Measurements from ENCODE around the gene AASS. TPM values are rescaled to one million over a fixed set of nuclear protein-coding genes. Genes with fewer than 3 reads are reported as not detected.
"Not testable (repeated sequence)": the region's sequence is repeated elsewhere in the genome, so short reads cannot be mapped to it uniquely, and the experiment has no call there.

The AASS gene
- polyA plus RNA-seq: 0.68 TPM

- H3K4me3 Mint-ChIP-seq: peak within 1 kb of the TSS; percentile 93 to 99 (median 96)
- peaks cover 0 to 17% (median 16%) of the 10 kb centered on the region in 3 donors for H3K4me1 Mint-ChIP-seq
- H3K27me3 Mint-ChIP-seq: peaks cover 6% of the 10 kb centered on the region
- H3K27ac Mint-ChIP-seq: peak within 1 kb of the TSS; percentile 56 to 82 (median 79)
- no peaks in the 10 kb centered on the region for H3K9me3 Mint-ChIP-seq
- peaks cover 3% of the 10 kb centered on the region for H3K36me3 Mint-ChIP-seq
These were observed at the start of gene AASS for GRCh38 chr7:122143751-122144711. AASS (minus strand) TSS chr7:122144249; CDS start chr7:122133726, 10,523 bp downstream.

- no peak overlapping the region for H3K27ac Mint-ChIP-seq
- H3K27me3 Mint-ChIP-seq: no peaks in the 10 kb centered on the region
- peaks cover 8 to 13% (median 13%) of the 10 kb centered on the region in 3 donors for H3K9me3 Mint-ChIP-seq
- H3K4me3 Mint-ChIP-seq: no peak overlapping the region
- no peaks in the 10 kb centered on the region for H3K36me3 Mint-ChIP-seq
- H3K4me1 Mint-ChIP-seq: no peaks in the 10 kb centered on the region
These were observed 44.7 kb upstream of the AASS start for GRCh38 chr7:122188785-122189184.

GRCh38 chr7:122183106-122183505, 39.1 kb upstream of the AASS start:
- Mint-ChIP-seq H3K9me3 (peaks cover 3 to 4% (median 3%) of the 10 kb centered on the region in 3 donors), H3K27me3 (peaks cover 1% of the 10 kb centered on the region), H3K4me3 (no peak overlapping the region), H3K27ac (no peak overlapping the region), H3K36me3 (no peaks in the 10 kb centered on the region), H3K4me1 (no peaks in the 10 kb centered on the region)

GRCh38 chr7:122182081-122182480, 38.0 kb upstream of the AASS start:
- no peaks in the 10 kb centered on the region for H3K4me1 Mint-ChIP-seq
- H3K9me3 Mint-ChIP-seq: peaks cover 3 to 5% (median 3%) of the 10 kb centered on the region in 3 donors
- H3K4me3 Mint-ChIP-seq: no peak overlapping the region
- H3K27ac Mint-ChIP-seq: no peak overlapping the region
- no peaks in the 10 kb centered on the region for H3K36me3 Mint-ChIP-seq
- peaks cover 1% of the 10 kb centered on the region for H3K27me3 Mint-ChIP-seq

GRCh38 chr7:122172144-122172543, 28.1 kb upstream of the AASS start:
- not testable (repeated sequence) for H3K4me1 Mint-ChIP-seq, H3K27ac Mint-ChIP-seq, H3K4me3 Mint-ChIP-seq, H3K27me3 Mint-ChIP-seq, H3K36me3 Mint-ChIP-seq, H3K9me3 Mint-ChIP-seq

- Mint-ChIP-seq H3K4me3 (no peak overlapping the region), H3K36me3 (no peaks in the 10 kb centered on the region), H3K27ac (no peak overlapping the region), H3K27me3 (no peaks in the 10 kb centered on the region), H3K4me1 (peaks cover 0 to 1% (median 0%) of the 10 kb centered on the region in 3 donors), H3K9me3 (peaks cover 0 to 2% (median 0%) of the 10 kb centered on the region in 3 donors)
These were observed 22.7 kb upstream of the AASS start for GRCh38 chr7:122166740-122167139.

- Mint-ChIP-seq H3K9me3 (peaks cover 0 to 3% (median 0%) of the 10 kb centered on the region in 3 donors), H3K27ac (no peak overlapping the region), H3K4me1 (peaks cover 0 to 2% (median under 1%) of the 10 kb centered on the region in 3 donors), H3K4me3 (no peak overlapping the region), H3K27me3 (no peaks in the 10 kb centered on the region), H3K36me3 (no peaks in the 10 kb centered on the region)
These were observed 22.2 kb upstream of the AASS start for GRCh38 chr7:122166275-122166674.

GRCh38 chr7:122161628-122162027, 17.6 kb upstream of the AASS start:
- H3K9me3 Mint-ChIP-seq: peaks cover 0 to 3% (median 0%) of the 10 kb centered on the region in 3 donors
- no peak overlapping the region for H3K27ac Mint-ChIP-seq

GRCh38 chr7:122155566-122155965, 11.5 kb upstream of the AASS start:
- no peak overlapping the region for H3K4me3 Mint-ChIP-seq
- peaks cover 0 to 1% (median 0%) of the 10 kb centered on the region in 3 donors for H3K4me1 Mint-ChIP-seq
- peaks cover 1% of the 10 kb centered on the region for H3K36me3 Mint-ChIP-seq
- peak overlapping the region in 1 of 3 donors; percentile 25 for H3K27ac Mint-ChIP-seq
- peaks cover 5% of the 10 kb centered on the region for H3K27me3 Mint-ChIP-seq
- no peaks in the 10 kb centered on the region for H3K9me3 Mint-ChIP-seq

More at GRCh38 chr7:122161628-122162027, 17.6 kb upstream of the AASS start:
- Mint-ChIP-seq H3K27me3 (no peaks in the 10 kb centered on the region), H3K4me1 (peaks cover 0 to 3% (median 2%) of the 10 kb centered on the region in 3 donors), H3K4me3 (no peak overlapping the region), H3K36me3 (no peaks in the 10 kb centered on the region)

GRCh38 chr7:122148878-122149277, 4.8 kb upstream of the AASS start:
- Mint-ChIP-seq H3K36me3 (peaks cover 1% of the 10 kb centered on the region), H3K27me3 (peaks cover 4% of the 10 kb centered on the region), H3K4me3 (no peak overlapping the region), H3K27ac (no peak overlapping the region), H3K4me1 (peaks cover 0 to 13% (median 6%) of the 10 kb centered on the region in 3 donors), H3K9me3 (no peaks in the 10 kb centered on the region)

- Mint-ChIP-seq H3K36me3 (peaks cover 4% of the 10 kb centered on the region), H3K27me3 (peaks cover 6% of the 10 kb centered on the region), H3K4me1 (peaks cover 0 to 15% (median 10%) of the 10 kb centered on the region in 3 donors), H3K4me3 (peak overlapping the region in 1 of 4 donors; percentile 50), H3K9me3 (no peaks in the 10 kb centered on the region), H3K27ac (no peak overlapping the region)
These were observed 4.0 kb upstream of the AASS start for GRCh38 chr7:122148081-122148480.

- peaks cover 6% of the 10 kb centered on the region for H3K27me3 Mint-ChIP-seq
- no peaks in the 10 kb centered on the region for H3K9me3 Mint-ChIP-seq
- H3K27ac Mint-ChIP-seq: no peak overlapping the region
- peaks cover 0 to 17% (median 16%) of the 10 kb centered on the region in 3 donors for H3K4me1 Mint-ChIP-seq
- H3K4me3 Mint-ChIP-seq: peak overlapping the region in 1 of 4 donors; percentile 67
- H3K36me3 Mint-ChIP-seq: peaks cover 3% of the 10 kb centered on the region
These were observed 2.0 kb upstream of the AASS start for GRCh38 chr7:122145937-122146645.

GRCh38 chr7:122143376-122143750, 686 bp downstream of the AASS start:
- no peaks in the 10 kb centered on the region for H3K9me3 Mint-ChIP-seq
- H3K27ac Mint-ChIP-seq: peak overlapping the region in 2 of 3 donors; percentile 56 to 82
- H3K36me3 Mint-ChIP-seq: peaks cover 3% of the 10 kb centered on the region
- H3K27me3 Mint-ChIP-seq: peaks cover 6% of the 10 kb centered on the region
- H3K4me3 Mint-ChIP-seq: peak overlapping the region; percentile 93 to 99 (median 96)
- peaks cover 0 to 18% (median 17%) of the 10 kb centered on the region in 3 donors for H3K4me1 Mint-ChIP-seq

- H3K27me3 Mint-ChIP-seq: peaks cover 2% of the 10 kb centered on the region
- no peak overlapping the region for H3K27ac Mint-ChIP-seq
- H3K36me3 Mint-ChIP-seq: peaks cover 3% of the 10 kb centered on the region
- H3K4me3 Mint-ChIP-seq: peak overlapping the region in 1 of 4 donors; percentile 48
- peaks cover 7 to 34% (median 30%) of the 10 kb centered on the region in 3 donors for H3K4me1 Mint-ChIP-seq
- no peaks in the 10 kb centered on the region for H3K9me3 Mint-ChIP-seq
These were observed 3.1 kb downstream of the AASS start for GRCh38 chr7:122140918-122141317.

All from IgD-negative memory B cell (primary cell).